Fibroblast of the aortic adventitia (primary cell): ENCODE data around the gene TDRKH. TPM values are rescaled to one million over a fixed set of nuclear protein-coding genes. Genes with fewer than 3 reads are reported as not detected.

ENCODE experiments used
- DNase-seq: peaks from one replicate; pipeline ENCODE4 v3.0.0-alpha.2; 2010; ENCODE audit warnings: low read depth
- H3K4me3 ChIP-seq: 2 replicates; pipeline ENCODE4 v1.5.1; 2011; ENCODE audit warnings: low read depth, mild to moderate bottlenecking, control low read depth, low read length, moderate library complexity
- total RNA-seq: library from RNA; depleted of rRNA; stranded (reverse); fragments of >200 nt; gene quantifications from 2 replicates; pipeline ENCODE4 v1.2.3, GENCODE V29; 2012; ENCODE audit warnings: low replicate concordance
- TF ChIP-seq, protein P1 (sequence below): IDR thresholded peaks from 2 replicates; pipeline ENCODE4 v1.5.1; 2011; ENCODE audit warnings: mild to moderate bottlenecking, low read length, control low read depth, inconsistent platforms; ENCODE audit not compliant: insufficient read depth

Gene TDRKH, protein sequence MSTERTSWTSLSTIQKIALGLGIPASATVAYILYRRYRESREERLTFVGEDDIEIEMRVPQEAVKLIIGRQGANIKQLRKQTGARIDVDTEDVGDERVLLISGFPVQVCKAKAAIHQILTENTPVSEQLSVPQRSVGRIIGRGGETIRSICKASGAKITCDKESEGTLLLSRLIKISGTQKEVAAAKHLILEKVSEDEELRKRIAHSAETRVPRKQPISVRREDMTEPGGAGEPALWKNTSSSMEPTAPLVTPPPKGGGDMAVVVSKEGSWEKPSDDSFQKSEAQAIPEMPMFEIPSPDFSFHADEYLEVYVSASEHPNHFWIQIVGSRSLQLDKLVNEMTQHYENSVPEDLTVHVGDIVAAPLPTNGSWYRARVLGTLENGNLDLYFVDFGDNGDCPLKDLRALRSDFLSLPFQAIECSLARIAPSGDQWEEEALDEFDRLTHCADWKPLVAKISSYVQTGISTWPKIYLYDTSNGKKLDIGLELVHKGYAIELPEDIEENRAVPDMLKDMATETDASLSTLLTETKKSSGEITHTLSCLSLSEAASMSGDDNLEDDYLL
- 1.6 and 2.1 TPM in 2 replicates for total RNA-seq

DNA sequence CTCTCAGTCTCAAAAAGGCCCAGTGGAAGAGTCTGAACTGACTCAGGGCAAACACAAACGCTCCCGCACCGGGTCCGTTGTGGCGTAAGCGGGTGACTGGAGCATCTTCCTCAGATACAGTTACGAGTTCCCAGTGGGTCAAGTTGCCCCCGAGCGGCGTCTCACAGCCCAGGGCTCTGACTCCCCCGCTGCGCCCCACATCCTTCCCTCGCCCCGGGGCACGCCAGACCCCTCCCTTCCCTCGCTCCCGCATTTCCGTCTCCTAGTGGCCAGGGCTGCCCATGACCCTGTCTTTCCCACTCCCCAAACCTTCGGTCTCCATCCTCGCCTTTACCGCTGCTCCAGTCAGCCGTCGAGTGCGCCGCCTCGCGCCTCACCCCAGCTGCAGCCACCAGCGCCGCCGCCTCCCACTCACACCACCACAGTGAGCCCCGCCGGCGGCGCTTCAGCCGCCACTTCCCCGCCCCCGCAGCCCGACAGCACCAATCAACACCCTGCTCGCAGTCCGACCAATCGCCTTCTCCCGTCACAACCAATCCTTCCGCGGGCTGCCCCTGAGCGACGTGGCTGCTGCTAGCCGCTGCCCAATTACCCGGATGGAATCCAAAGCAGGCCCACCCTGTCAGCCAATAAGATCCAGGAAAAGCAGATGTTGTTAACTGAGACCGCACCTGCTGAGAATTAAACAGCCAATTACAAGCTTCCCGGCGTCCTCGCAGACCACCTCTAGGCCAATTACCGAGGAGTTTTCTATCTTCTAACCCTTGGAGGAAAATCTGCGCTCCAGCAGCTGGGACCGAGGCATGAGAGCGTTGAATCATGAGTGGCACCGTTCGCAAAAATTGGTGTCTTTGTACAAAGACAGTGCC lies at the start of gene TDRKH:
TSS of gene TDRKH (minus strand) at position 430 of the 869 bp plus-strand sequence. CDS start 7,478 bp downstream, outside the sequence.
- DNase-seq, result peak; percentile 99
- peak within 1 kb of the TSS; percentile 71 for H3K4me3 ChIP-seq
- TF ChIP-seq, protein P1, sequence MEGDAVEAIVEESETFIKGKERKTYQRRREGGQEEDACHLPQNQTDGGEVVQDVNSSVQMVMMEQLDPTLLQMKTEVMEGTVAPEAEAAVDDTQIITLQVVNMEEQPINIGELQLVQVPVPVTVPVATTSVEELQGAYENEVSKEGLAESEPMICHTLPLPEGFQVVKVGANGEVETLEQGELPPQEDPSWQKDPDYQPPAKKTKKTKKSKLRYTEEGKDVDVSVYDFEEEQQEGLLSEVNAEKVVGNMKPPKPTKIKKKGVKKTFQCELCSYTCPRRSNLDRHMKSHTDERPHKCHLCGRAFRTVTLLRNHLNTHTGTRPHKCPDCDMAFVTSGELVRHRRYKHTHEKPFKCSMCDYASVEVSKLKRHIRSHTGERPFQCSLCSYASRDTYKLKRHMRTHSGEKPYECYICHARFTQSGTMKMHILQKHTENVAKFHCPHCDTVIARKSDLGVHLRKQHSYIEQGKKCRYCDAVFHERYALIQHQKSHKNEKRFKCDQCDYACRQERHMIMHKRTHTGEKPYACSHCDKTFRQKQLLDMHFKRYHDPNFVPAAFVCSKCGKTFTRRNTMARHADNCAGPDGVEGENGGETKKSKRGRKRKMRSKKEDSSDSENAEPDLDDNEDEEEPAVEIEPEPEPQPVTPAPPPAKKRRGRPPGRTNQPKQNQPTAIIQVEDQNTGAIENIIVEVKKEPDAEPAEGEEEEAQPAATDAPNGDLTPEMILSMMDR, result peak; percentile 25

DNA sequence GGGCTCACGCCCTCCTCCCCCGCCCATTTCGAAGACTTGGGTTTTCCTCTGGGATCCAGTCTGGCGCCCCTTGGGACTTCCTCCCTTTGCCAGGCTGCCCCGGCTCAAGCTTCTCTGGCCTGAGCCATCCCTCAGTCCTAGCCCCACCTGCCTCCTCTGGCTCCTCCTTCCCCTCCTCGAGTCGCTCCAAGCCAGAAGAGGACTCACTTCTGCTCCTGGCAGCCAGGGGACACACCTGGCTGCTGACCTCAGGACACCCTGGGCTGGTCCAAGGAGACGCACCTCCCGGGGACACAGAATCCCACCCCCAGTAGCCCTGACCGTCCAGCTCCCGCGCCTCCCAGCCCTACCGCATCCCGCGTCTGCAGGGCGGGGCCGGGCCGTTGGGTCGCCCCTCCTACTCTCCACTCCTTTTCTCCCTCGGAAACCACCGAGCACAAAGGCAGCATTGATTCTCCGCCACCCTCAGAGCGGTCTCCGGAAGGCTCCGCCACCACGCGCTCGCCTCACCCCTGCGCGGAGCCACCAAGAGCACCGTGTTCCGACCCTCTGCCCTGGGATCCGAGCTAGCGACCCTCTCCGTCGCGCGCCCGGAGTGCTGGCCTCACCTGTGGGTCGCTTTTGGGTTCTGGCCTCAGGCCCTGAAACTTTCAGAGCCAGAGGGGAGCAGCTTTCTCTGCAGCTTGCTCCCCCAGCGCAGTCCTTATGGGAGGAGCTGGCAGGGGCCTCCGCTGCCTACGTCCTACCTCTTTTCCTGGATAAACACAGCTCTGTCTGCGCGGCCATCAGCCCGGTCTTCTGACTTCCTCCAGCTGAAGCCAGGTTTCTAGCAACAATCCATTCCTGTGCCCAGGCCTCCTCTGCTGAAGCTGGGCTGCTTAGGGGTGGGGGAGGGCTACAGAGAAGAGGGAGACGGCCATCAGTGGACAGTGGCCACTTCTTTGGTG lies 49.4 kb upstream of the TDRKH start, which contains the start of gene C2CD4D:
TSS of gene C2CD4D (minus strand) at position 364 of the 947 bp plus-strand sequence. CDS start 831 bp downstream, outside the sequence.
- TF ChIP-seq, protein P1, result no peak
- no peak for DNase-seq
- H3K4me3 ChIP-seq, result peak within 1 kb of the TSS; percentile 22

DNA sequence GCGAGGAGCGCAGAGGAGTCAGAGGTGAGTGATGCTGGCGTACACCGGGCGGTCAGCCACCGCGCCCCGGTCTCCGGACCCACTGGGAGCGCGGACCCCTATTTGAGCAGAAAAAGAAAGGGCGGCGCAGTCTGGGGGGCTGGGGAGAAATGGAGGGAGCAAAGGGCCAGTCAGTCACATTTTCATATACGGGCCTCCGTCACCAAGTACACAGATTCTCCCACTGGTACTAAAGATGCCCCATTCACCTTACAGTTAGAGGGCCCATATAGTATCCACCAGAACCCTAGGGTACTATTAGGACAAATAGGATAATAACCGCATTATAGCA lies 48.7 kb upstream of the TDRKH start:
- peak overlapping the region; percentile 22 for H3K4me3 ChIP-seq
- TF ChIP-seq, protein P1, result no peak
- DNase-seq, result no peak

DNA sequence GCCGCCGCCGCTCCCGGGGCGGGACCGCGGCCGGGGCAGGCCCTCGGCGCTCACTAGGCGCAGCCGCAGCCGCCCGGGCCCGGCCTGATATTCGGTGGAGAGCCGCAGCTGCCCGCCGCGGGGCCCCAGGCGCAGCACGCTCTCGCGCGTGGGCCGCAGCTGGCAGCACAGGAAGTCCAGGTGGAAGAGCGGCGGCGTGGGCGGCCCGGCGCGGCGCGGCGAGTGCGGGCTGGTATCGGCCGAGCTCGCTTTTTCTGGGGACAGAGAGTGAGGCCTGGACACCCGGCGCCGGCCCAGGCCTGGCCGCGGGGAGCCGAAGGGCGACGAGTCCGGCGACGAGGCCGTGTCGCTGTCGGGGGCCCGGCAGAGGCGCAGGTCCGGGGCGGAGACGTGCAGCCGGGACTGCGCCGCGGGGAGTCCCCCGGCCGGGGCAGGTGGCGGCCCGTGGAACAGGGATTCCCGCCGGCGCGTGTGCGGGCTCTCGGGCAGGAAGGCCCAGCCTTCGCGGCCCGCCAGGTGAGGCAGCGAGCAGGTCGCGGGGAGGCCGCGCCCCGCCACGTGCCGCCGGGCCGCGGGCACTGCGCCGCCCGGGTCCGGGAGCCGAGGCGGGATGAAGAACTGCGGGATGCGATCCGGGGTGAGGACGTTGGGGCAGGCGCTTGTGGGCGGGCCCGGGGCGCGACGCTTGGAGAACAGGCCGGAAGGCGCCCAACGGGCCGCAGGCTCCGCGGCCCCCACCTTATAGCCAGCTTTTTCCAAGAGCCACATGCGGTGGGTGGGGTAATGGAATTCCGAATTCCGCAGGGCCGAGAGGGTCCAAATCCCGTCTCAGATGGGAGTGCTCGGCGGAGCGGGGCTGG lies 48.2 kb upstream of the TDRKH start:
- no peak for DNase-seq
- H3K4me3 ChIP-seq, result peak overlapping the region; percentile 37

DNA sequence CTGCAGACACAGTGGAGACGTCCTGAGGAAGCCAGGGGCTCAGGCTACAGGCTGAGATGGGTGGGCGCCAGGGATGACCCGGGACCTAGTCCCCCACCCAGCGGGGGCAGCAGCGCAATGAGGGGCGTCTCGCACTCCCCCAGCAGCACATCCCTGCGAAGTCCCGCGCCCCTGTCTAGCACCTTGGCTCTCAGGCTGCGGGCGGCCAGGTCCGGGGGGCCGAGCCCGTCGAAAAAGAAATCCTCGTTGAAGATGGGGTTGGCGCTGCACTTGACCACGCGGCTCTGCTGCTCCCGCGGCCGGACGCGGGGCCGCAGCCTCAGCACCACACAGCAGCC lies 47.6 kb upstream of the TDRKH start:
- peak overlapping the region; percentile 17 for H3K4me3 ChIP-seq
- TF ChIP-seq, protein P1, result no peak
- DNase-seq, result no peak

More for the DNA sequence above, 48.2 kb upstream of the TDRKH start:
- TF ChIP-seq, protein P1, result no peak
